ENCODE data around the gene HEXB. TPM values are rescaled to one million over a fixed set of nuclear protein-coding genes. Genes with fewer than 3 reads are reported as not detected.

HEXB gene
- total RNA-seq, 1 experiment from 2014 or later: 248 TPM

GRCh38 chr5:74717596-74717995 is 32.6 kb downstream of the HEXB start:
- Histone ChIP-seq H3K27ac (ENCODE audit: low read length) (no peak overlapping the region), H3K4me3 (ENCODE audit: low read depth in 2 of 2, low read length in 2 of 2) (no peak overlapping the region), H3K4me1 (ENCODE audit: control insufficient read depth, insufficient read depth, low read length) (no peaks in the 10 kb centered on the region), H3K9me3 (ENCODE audit: control insufficient read depth, insufficient read depth, low read depth, low read length) (no peaks in the 10 kb centered on the region), H3K27me3 (ENCODE audit: control insufficient read depth, insufficient read depth, low read length) (no peaks in the 10 kb centered on the region), H3K36me3 (ENCODE audit: control insufficient read depth, insufficient read depth, low read length) (peaks cover 40% of the 10 kb centered on the region)
- DNase-seq (ENCODE audit: low read depth, low spot score) (no peak), ATAC-seq (no peak)
- no peak for TF ChIP-seq TCF7L2 (IDR thresholded peaks at IDR 0.05; ENCODE audit: low read depth, low read length)
- TF ChIP-seq REST (IDR thresholded peaks at IDR 0.05; ENCODE audit: insufficient read depth in 1 of 2, low read depth in 2 of 2, low read length in 1 of 2): no peak
- no peak for TF ChIP-seq POLR2AphosphoS5 (IDR thresholded peaks at IDR 0.05; ENCODE audit: low read depth, low read length)
- no peak for TF ChIP-seq CTCF (IDR thresholded peaks at IDR 0.05)
- no peak for TF ChIP-seq SIN3A (IDR thresholded peaks at IDR 0.05; ENCODE audit: borderline replicate concordance, insufficient read depth, low read depth, low read length)
- POLR2A ChIA-PET: no interaction called here
- intact Hi-C loops (cut with micrococcal nuclease; ENCODE audit: unreplicated experiment): no loop called here
- CTCF ChIA-PET: interaction anchor here (0.7 kb wide), 1 partner anchor 208 kb away, joined by 5 read pairs; no protein-coding TSS in a partner anchor
- BruUV-seq (replicated peaks): no TSS peak
- in situ Hi-C loops (cut with HindIII; ENCODE audit: low pct_unique_long_range_greater_than_20kb, low sequenced_read_pairs): no loop called here

DNA sequence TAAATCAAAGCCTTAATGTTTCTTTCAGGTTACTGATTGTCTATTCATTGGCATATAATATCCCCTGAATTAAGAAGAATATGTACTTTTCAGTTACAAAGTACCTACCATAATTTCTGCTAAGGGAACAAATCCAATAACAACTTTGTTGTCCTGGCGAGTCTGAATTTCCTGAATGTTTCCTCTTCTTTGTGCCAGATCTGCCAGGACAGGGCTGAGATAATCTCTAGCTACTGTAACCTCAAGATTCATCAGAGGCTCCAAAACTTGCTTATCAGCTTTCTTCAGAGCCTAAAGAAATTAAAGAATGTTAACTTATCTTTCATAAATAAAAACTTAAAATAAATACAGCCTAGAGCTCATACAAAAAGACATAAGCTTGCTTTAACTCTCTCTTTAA is 37.2 kb downstream of the HEXB start:
- DNase-seq (ENCODE audit: low read depth, low spot score): no peak
- CTCF ChIA-PET: no interaction called here
- ATAC-seq: no peak
- intact Hi-C loops (cut with micrococcal nuclease; ENCODE audit: unreplicated experiment): no loop called here
- Histone ChIP-seq H3K4me1 (ENCODE audit: control insufficient read depth, insufficient read depth, low read length) (no peaks in the 10 kb centered on the region), H3K27ac (ENCODE audit: low read length) (no peak overlapping the region), H3K36me3 (ENCODE audit: control insufficient read depth, insufficient read depth, low read length) (peaks cover 53% of the 10 kb centered on the region), H3K9me3 (ENCODE audit: control insufficient read depth, insufficient read depth, low read depth, low read length) (no peaks in the 10 kb centered on the region), H3K4me3 (ENCODE audit: low read depth in 2 of 2, low read length in 2 of 2) (no peak overlapping the region), H3K27me3 (ENCODE audit: control insufficient read depth, insufficient read depth, low read length) (no peaks in the 10 kb centered on the region)
- in situ Hi-C loops (cut with HindIII; ENCODE audit: low pct_unique_long_range_greater_than_20kb, low sequenced_read_pairs): no loop called here
- POLR2A ChIA-PET: no interaction called here
- no TSS peak for BruUV-seq (replicated peaks)
- TF ChIP-seq POLR2AphosphoS5 (IDR thresholded peaks at IDR 0.05; ENCODE audit: low read depth, low read length): no peak
- no peak for TF ChIP-seq TCF7L2 (IDR thresholded peaks at IDR 0.05; ENCODE audit: low read depth, low read length)
- TF ChIP-seq SIN3A (IDR thresholded peaks at IDR 0.05; ENCODE audit: borderline replicate concordance, insufficient read depth, low read depth, low read length): no peak
- no peak for TF ChIP-seq CTCF (IDR thresholded peaks at IDR 0.05)
- no peak for TF ChIP-seq REST (IDR thresholded peaks at IDR 0.05; ENCODE audit: insufficient read depth in 1 of 2, low read depth in 2 of 2, low read length in 1 of 2)

Measured in Panc1 (cell line).